Left lobe of liver (tissue), 2 donors: ENCODE results near the gene ABHD8. TPM values are rescaled to one million over a fixed set of nuclear protein-coding genes. Genes with fewer than 3 reads are reported as not detected.
"Not testable (repeated sequence)": the region's sequence is repeated elsewhere in the genome, so short reads cannot be mapped to it uniquely, and the experiment has no call there.

ENCODE experiments used
- ATAC-seq: fragments of 200-7000 bp; cut with Tn5 transposase; one replicate; pipeline ENCODE4 v1.9.1; 2020; ENCODE audit warnings: mild to moderate bottlenecking, moderate library complexity
- DNase-seq: peaks from one replicate; pipeline ENCODE4 v3.0.0-alpha.2; 2020; ENCODE audit warnings: low spot score
- total RNA-seq: library from RNA; stranded (reverse); gene quantifications from one replicate; pipeline ENCODE4 v1.2.1, GENCODE V29; 2021
- donor health status: DM: no; HTN: no; CAD: no; lungs with moderate emphysema.
- donor health status: DM: no; HTN: yes; CAD: no.

Gene ABHD8
- total RNA-seq, 1 donor from 2014 or later: 18.4 TPM

GRCh38 chr19:17300992-17301619 lies 2.1 kb downstream of the ABHD8 start:
- no peak for ATAC-seq
- no peak for DNase-seq

GRCh38 chr19:17296976-17297375 lies 6.2 kb downstream of the ABHD8 start:
- no peak for ATAC-seq
- no peak for DNase-seq

GRCh38 chr19:17296273-17296672 lies 7.0 kb downstream of the ABHD8 start:
- no peak for ATAC-seq
- no peak for DNase-seq

DNA sequence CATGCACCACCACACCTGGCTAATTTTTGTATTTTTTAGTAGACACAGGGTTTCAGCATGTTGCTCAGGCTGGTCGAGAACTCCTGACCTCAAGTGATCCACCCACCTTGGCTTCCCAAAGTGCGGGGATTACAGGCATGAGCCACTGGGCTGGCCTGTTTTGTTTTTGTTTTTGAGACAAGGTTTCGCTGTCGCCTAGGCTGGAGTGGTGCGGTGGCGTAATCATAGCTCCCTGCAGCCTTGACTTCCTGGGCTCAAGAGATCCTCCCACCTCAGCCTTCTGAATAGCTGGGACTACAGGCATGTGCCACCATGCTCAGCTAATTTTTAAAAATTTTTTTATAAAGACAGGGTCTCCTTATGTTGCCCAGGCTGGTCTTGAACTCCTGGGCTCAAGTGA lies 7.7 kb downstream of the ABHD8 start:
- ATAC-seq, DNase-seq: not testable (repeated sequence)

GRCh38 chr19:17294051-17294891 lies 9.0 kb downstream of the ABHD8 start:
- DNase-seq (no peak), ATAC-seq (peak; percentile 44)

GRCh38 chr19:17293605-17294004 lies 9.6 kb downstream of the ABHD8 start:
- no peak for ATAC-seq
- no peak for DNase-seq

DNA sequence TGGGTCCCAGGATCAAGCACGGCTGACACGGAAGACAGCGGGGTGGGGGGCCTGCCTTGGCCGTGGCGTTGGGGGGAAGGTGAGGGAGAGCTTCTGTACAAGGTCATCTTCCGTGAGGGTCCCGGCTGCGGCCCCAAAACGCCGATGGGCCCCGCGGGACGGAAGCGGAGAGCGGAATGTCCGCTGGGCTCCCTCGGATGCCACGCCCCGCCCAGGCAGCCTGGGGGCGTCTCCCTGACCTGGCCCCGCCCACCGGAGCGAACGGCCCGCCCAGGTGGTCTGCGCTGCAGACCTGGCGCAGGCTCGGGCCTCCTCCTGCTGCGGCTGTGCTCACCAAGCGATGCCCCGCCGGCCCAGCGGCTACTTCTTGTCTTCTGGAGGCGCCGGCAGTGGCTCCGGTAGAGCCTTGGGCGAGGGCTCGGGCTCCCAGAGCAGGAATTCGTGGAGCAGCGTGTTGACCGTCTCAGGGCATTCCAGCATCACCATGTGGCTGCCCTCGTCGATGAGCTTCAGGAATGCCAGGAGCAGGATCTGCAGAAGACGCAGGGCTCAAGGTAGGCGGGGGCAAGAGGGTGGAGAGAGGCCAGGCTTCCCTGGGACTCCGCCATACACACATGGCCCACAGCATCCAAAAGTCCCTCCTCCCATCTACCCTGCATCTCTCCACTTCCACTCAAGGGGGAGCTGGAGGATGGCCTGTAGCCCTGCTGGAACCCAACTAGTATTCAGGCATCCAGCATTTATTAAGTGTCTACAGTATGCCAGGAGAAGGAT lies 10.7 kb downstream of the ABHD8 start:
- peak; percentile 85 for ATAC-seq
- DNase-seq: no peak

DNA sequence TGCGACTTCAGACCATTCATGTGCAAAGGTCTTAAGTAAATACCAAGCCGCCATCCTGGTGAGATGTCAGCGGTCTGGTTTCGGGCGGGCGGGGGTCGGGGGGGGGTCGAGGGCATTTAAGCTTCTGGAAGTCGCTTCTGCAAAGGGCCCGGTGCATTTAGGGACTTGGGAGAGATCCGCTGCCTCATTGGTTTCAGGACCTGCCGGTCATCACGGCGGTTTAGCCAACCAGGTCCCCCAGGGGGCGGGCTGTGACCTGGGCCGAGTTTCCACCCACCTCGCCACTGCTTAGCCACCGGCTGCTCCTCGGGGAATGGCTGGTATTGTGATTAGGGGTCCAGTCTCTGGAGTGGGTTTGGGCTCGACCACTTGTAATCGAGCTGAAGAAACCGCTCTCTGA lies 13.7 kb downstream of the ABHD8 start:
- no peak for DNase-seq

DNA sequence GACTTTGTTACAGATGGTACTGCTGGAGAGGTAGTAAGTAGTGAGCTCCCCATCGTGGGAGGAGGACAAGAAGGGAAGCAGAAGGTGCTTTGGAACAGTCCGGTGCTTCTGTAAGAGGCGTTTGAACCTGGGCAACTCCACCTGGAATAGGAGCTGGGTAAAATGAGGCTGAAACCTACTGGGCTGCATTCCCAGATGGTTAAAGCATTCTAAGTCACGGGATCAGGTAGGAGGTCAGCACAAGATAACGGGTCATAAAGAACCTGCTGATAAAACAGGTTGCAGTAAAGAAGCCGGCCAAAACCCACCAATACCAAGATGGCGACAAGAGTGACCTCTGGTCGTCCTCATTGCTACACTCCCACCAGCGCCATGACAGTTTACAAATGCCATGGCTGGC lies 16.5 kb downstream of the ABHD8 start:
- no peak for ATAC-seq
- no peak for DNase-seq

More for the DNA sequence above, 13.7 kb downstream of the ABHD8 start:
- peak; percentile 60 for ATAC-seq

GRCh38 chr19:17286263-17286662 lies 17.0 kb downstream of the ABHD8 start:
- ATAC-seq: no peak

DNA sequence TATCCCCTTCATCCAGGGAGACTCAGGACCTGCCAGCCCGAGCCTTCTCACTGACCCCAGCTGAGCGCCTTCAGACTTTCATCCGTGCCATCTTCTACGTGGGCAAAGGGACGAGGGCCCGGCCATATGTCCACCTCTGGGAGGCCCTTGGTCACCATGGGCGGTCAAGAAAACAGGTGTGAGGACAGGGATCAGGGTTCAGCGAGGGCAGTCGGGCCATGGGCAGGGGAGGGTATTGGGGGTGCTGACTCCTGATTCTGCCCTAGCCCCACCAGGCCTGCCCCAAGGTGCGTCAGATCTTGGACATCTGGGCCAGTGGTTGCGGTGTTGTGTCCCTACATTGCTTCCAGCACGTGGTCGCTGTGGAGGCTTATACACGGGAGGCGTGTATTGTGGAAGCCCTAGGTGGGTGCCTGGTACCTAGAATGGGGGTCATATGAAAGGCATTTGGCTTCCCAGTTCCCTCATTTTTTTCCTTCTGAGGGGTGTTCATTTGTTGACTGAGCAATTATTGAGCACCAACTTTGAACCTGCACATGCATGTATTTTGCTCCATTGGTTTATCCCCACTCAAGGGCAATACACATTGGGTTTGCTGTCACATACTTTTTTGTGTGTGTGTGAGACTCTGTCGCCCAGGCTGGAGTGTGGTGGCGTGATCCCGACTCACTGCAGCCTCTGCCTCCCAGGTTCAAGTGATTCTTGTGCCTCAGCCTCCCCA lies 17.6 kb downstream of the ABHD8 start:
- ATAC-seq (no peak), DNase-seq (no peak)

More at GRCh38 chr19:17286263-17286662, 17.0 kb downstream of the ABHD8 start:
- DNase-seq: no peak

- DNase-seq (no peak), ATAC-seq (no peak)
Measured at GRCh38 chr19:17283504-17283996, 19.7 kb downstream of the ABHD8 start.

DNA sequence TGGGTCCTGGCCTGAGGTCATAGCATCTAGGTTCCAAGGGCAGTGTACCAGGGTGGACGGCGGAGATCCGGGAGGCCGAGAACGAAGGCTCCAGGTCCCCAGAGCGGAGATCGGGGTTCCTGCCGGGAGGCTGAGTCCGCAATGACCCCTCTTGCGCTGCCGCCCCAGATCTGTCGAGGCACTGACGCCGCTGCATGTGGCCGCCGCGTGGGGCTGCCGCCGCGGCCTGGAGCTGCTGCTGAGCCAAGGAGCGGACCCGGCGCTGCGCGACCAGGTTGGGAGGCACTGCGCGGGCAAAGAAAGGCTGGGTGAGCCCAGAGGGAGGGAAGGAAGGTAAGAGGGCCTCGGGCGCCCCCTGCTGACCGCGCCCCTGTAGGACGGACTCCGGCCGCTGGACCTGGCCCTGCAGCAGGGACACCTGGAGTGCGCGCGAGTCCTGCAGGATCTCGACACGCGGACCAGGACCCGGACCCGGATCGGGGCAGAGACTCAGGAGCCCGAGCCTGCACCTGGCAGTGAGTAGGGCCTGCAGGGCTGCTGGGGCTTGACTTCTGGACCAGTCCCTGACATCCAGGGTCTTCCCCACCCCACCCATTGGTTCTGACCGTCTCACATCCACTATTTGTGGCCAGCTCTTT lies 20.6 kb downstream of the ABHD8 start:
- ATAC-seq (peak; percentile 99), DNase-seq (peak; percentile 84)

- DNase-seq (no peak), ATAC-seq (peak; percentile 6)
Measured at GRCh38 chr19:17281391-17282304, 21.6 kb downstream of the ABHD8 start, which contains the start of gene ANKLE1. Gene ANKLE1 (plus strand): TSS chr19:17281901. CDS start chr19:17281921, 20 bp downstream.

DNA sequence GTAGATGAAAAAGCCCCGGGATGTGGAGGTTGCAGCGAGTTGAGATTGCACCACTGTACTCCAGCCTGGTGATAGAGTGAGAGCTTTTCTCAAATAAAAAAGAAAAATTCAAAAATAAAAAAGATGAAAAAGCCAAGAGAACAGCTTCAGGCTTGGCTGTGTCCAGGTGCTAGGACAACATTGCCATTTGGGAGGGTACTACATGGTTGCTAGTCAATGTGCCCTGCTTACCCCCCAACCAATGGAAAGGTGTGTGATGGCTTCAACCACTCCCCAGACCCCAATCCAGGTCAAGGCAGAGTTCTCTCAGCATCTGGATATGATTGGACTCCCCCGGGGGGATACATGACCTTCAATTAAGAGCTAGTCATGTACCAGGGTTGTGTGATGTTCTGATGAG lies 23.8 kb downstream of the ABHD8 start:
- ATAC-seq: no peak
- no peak for DNase-seq

GRCh38 chr19:17275441-17276175 lies 27.6 kb downstream of the ABHD8 start:
- no peak for DNase-seq
- ATAC-seq: no peak

- ATAC-seq, DNase-seq: not testable (repeated sequence)
Measured at GRCh38 chr19:17274892-17275291, 28.3 kb downstream of the ABHD8 start.

DNA sequence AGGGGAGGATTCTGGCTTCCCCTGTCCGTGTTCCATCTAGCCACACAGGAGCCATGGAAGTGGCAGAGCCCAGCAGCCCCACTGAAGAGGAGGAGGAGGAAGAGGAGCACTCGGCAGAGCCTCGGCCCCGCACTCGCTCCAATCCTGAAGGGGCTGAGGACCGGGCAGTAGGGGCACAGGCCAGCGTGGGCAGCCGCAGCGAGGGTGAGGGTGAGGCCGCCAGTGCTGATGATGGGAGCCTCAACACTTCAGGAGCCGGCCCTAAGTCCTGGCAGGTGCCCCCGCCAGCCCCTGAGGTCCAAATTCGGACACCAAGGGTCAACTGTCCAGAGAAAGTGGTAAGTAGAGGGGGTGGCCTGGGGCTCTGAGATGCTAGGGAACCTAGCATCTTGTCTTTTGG lies 34.5 kb downstream of the ABHD8 start:
- ATAC-seq: no peak
- no peak for DNase-seq
